NCI-H2196 (cell line): ENCODE measurements around the gene SERPINA9.
"Not testable (repeated sequence)": the region's sequence is repeated elsewhere in the genome, so short reads cannot be mapped to it uniquely, and the experiment has no call there.

Experiments
- DNase-seq: peaks from one replicate; lab custom pipeline; 2025; ENCODE audit not compliant: unreplicated experiment; lab: John Stamatoyannopoulos, UW

The SERPINA9 gene

GRCh38 chr14:94427016-94427613, 48.9 kb downstream of the SERPINA9 start:
- no peak for DNase-seq

DNA sequence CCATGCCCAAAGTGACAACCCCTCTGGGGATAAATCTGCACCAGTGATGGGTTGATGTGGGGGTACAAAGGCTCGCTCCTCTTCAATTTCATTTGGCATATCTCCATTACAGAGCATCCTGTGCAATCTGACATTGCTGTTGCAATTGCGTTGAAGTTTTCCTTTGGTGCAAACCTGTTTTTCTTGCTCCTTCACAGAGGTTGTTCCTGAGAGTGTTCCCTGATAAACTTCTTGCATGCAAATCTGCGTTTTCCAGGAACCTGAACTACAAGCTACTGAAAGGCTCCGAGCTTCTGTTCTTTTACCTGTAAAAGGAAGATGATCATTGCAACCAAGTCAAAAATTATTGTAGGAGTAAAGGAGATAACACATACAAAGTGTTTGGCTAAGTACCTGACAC, 49.5 kb downstream of the SERPINA9 start:
- no peak for DNase-seq

DNA sequence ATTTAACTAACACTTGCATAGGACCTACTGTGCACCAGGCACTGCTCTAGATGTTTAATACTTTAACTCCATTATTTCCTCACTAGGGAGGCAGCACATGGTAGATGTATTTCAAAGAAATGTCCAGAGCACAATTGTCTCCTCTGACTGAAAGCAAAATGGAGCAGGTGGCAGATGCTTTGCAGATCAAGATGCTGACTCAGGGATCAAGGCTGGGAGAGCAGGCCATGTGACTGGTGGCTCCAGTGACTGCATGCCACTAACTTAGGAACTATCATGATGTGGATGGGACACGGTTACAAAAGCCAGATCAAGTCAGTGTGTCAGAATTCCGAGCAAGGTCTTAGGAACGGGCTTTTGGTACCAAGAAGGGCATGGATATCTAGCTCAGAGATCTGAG, 51.6 kb downstream of the SERPINA9 start:
- no peak for DNase-seq

GRCh38 chr14:94423453-94424056, 52.4 kb downstream of the SERPINA9 start:
- no peak for DNase-seq

- no peak for DNase-seq
Observed at GRCh38 chr14:94421316-94421715, 54.7 kb downstream of the SERPINA9 start.

GRCh38 chr14:94417497-94418205, 58.3 kb downstream of the SERPINA9 start:
- DNase-seq: not testable (repeated sequence)
